GM12878 (cell line): ENCODE results near the gene CTNNA2. TPM values are rescaled to one million over a fixed set of nuclear protein-coding genes. Genes with fewer than 3 reads are reported as not detected.

Experiments used
- BACH1 ChIP-seq: fragments of 450-650 bp; IDR thresholded peaks from 2 replicates; pipeline ENCODE4 v1.6.1; 2017; ENCODE audit warnings: mild to moderate bottlenecking, borderline replicate concordance
- EED ChIP-seq: sonication (generic); IDR thresholded peaks from 2 replicates; pipeline ENCODE4 v1.6.1; 2016; ENCODE audit warnings: antibody characterized with exemption, low read depth
- HDAC6 ChIP-seq: fragments of 200-600 bp; sonication (generic); IDR thresholded peaks from one replicate; pipeline ENCODE4 v1.8.0; 2017; ENCODE audit warnings: antibody characterized with exemption; ENCODE audit not compliant: unreplicated experiment
- IKZF1 ChIP-seq: fragments of 450-650 bp; conservative IDR thresholded peaks from 2 replicates; pipeline ENCODE4 v1.6.1; 2017; ENCODE audit warnings: antibody characterized with exemption, mild to moderate bottlenecking
- IKZF2 ChIP-seq, 2 experiments: fragments of 450-650 bp; IDR thresholded peaks; 2 replicates each; pipeline ENCODE4 v1.6.1; 2017; ENCODE audit warnings: mild to moderate bottlenecking in 2 of 2, moderate library complexity in 2 of 2
- PKNOX1 ChIP-seq: fragments of 450-650 bp; IDR thresholded peaks from 2 replicates; pipeline ENCODE4 v1.6.1; 2016; ENCODE audit warnings: mild to moderate bottlenecking
- SKIL ChIP-seq: fragments of 450-650 bp; IDR thresholded peaks from 2 replicates; pipeline ENCODE4 v1.6.1; 2017; ENCODE audit warnings: mild to moderate bottlenecking, low read depth, inconsistent platforms; ENCODE audit not compliant: poor library complexity, severe bottlenecking
- SMAD1 ChIP-seq: fragments of 450-650 bp; IDR thresholded peaks from 2 replicates; pipeline ENCODE4 v1.6.1; 2018; ENCODE audit warnings: mild to moderate bottlenecking, low read depth; ENCODE audit not compliant: partially characterized antibody
- TCF3 ChIP-seq: IDR thresholded peaks from 2 replicates; pipeline ENCODE4 v1.6.1; 2012; ENCODE audit warnings: low read depth, mild to moderate bottlenecking, low read length, borderline replicate concordance; ENCODE audit not compliant: insufficient read depth
- USF1 ChIP-seq: IDR thresholded peaks from 2 replicates; pipeline ENCODE4 v1.6.1; 2011; ENCODE audit warnings: borderline replicate concordance, low read depth, mild to moderate bottlenecking, moderate library complexity, mixed read lengths, low read length; ENCODE audit not compliant: insufficient read depth; ENCODE audit errors: extremely low read length
- ZNF207 ChIP-seq: fragments of 450-650 bp; IDR thresholded peaks from 2 replicates; pipeline ENCODE4 v1.6.1; 2014; ENCODE audit warnings: antibody characterized with exemption, mild to moderate bottlenecking, borderline replicate concordance
- ZNF217 ChIP-seq: fragments of 450-650 bp; IDR thresholded peaks from 2 replicates; pipeline ENCODE4 v1.6.1; 2017; ENCODE audit warnings: antibody characterized with exemption, mild to moderate bottlenecking
- ZNF622 ChIP-seq: fragments of 450-650 bp; IDR thresholded peaks from 2 replicates; pipeline ENCODE4 v1.6.1; 2017; ENCODE audit warnings: mild to moderate bottlenecking, inconsistent platforms
- polyA plus RNA-seq, 11 experiments: library from polyadenylated mRNA; depleted of rRNA in 4 of 11; unstranded in 6 of 11; stranded (reverse) in 5 of 11; fragments of >200 nt; fragmentation: Nextera tagmentation in 4 of 11; fragmentation: Illumina TruSeq in 1 of 11; extraction: Ambion mirVana in 4 of 11; extraction: Trizol in 1 of 11; gene quantifications; 1 replicate in 1 of 11; 2 replicates in 10 of 11; pipeline versions ENCODE4 v1.2.1 to v1.2.3, GENCODE V29; 2011 to 2016; ENCODE audit warnings: inconsistent platforms in 2 of 11, missing spikeins in 2 of 11, low read depth in 1 of 11
- total RNA-seq, 4 experiments: library from RNA; depleted of rRNA in 3 of 4; stranded (reverse); fragments of >200 nt in 3 of 4; fragmentation: Illumina TruSeq in 1 of 4; extraction: Trizol in 1 of 4; gene quantifications; 2 replicates each; pipeline versions ENCODE4 v1.2.1 to v1.2.3, GENCODE V29; 2013 to 2021

CTNNA2 gene
- total and polyA plus RNA-seq, 10 of the 15 experiments (the other 5 are each of a cell fraction or from before 2014, with no cell fraction given) = 2.4 to 36.2 (median 6.6) TPM

GRCh38 chr2:80330527-80331450, 817.9 kb downstream of the CTNNA2 start (continued):
- TF ChIP-seq SKIL (no peak), TCF3 (no peak), USF1 (no peak), PKNOX1 (no peak), ZNF217 (no peak), EED (no peak), ZNF622 (no peak), ZNF207 (no peak), SMAD1 (no peak), HDAC6 (no peak), IKZF2 (IDR thresholded peaks at IDR 0.05) (no peak), IKZF1 (no peak), BACH1 (no peak)
- TF ChIP-seq, all 136 proteins: peak for 0
